GM19468 (cell line): ENCODE measurements around the gene IGFBP5.

Experiments used
- ATAC-seq: cut with Tn5 transposase; IDR thresholded peaks from one replicate; pipeline ENCODE4 v1.9.1; 2021; ENCODE audit warnings: mild to moderate bottlenecking, moderate library complexity, moderate number of reproducible peaks; ENCODE audit not compliant: unreplicated experiment; ENCODE audit errors: extremely low read depth

IGFBP5 gene

GRCh38 chr2:216690456-216690852 lies 4.9 kb downstream of the IGFBP5 start:
- no peak for ATAC-seq

- no peak for ATAC-seq
Measured at GRCh38 chr2:216689397-216689796, 6.0 kb downstream of the IGFBP5 start.

DNA sequence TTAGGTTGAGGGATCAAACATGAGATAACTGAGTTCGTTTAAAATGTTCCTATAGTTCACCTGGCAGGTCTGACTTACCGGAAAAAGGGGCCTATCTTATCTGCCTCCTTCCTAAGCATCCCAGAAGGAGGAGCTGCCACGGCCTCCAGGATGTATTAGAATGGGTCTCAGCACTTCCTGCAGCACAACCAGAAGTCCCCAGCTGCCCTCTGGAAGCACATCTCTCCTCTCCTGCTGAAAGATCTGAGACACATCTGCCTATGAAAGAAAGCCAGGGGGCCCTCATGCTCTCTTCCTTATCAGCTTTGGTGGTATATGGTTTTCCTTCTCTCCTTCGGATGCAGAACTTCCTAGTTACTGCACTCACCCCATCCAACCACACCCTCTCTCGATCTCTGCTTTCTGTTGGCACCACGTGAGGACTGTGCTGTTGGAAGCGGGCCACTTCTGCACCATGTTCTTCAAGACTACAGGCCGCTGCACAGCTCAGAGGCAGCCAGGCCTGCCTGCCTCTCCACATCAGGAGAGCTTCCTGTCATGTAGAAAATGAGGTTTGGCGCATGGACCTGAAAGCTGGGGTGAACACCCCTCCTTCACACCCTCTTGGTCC lies 6.5 kb downstream of the IGFBP5 start:
- ATAC-seq: no peak

DNA sequence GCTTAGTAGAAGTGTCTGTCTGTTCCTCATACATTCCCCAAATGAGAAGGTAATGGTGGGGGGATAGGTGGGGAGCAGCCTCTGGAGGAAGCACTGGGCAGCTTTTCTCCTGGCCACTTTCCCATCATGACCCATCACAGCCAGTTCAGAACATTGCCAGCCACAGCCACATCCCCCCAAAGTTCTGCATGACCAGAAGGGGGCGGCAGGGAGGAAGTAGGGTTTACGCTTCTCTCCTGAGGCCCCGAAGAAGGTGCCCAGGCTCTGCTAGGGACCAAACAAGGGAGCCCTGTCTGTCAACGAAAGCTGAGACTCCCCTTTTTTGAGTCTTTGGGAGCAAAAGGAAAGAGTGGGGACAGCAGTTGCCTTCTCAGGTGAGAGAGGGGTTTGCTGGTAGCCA lies 7.7 kb downstream of the IGFBP5 start:
- no peak for ATAC-seq

GRCh38 chr2:216687111-216687510 lies 8.2 kb downstream of the IGFBP5 start:
- no peak for ATAC-seq

GRCh38 chr2:216685327-216685875 lies 9.9 kb downstream of the IGFBP5 start:
- ATAC-seq: no peak

- no peak for ATAC-seq
Measured at GRCh38 chr2:216683846-216684245, 11.5 kb downstream of the IGFBP5 start.

DNA sequence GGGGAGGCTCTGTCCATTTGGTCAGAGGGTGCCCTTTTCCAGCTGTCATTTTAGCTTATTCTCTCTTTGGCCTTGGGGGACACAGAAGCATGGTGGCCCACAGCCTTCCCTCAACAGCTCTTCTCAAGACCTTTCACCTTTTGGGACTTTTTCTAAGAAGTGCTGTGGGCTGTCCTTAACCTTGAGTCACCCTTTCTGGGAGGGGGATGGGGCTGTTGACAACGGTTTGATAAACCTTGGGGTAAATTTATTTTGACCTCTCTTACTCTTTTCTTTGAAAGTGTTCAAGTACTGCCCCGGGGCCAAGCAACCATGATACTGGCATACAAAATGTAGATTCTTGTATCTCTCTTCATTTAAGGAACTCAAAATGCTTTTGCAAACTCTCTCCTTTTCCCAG lies 13.7 kb downstream of the IGFBP5 start:
- no peak for ATAC-seq

- no peak for ATAC-seq
Measured at GRCh38 chr2:216680951-216681629, 14.3 kb downstream of the IGFBP5 start.

DNA sequence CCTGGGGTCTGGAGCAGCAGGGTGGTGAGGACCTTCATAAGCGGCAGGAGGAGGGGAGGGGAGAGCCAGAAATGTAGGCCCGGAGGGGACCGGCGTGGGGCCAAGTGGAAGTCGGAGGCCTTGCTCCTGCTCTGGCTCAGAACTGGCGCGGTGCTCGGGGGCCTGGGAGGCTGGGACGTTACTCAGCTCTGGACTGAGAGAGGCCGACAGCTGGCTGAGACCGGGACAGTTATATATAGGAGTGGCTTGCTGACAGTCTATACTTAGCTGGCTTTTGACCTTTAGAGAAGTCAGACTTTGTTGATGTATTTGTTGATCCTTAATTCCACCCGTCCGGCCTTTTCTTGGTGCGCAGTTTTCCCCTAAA lies 15.7 kb downstream of the IGFBP5 start:
- ATAC-seq: no peak

GRCh38 chr2:216678813-216679657 lies 16.3 kb downstream of the IGFBP5 start:
- no peak for ATAC-seq

GRCh38 chr2:216678098-216678465 lies 17.3 kb downstream of the IGFBP5 start:
- no peak for ATAC-seq

DNA sequence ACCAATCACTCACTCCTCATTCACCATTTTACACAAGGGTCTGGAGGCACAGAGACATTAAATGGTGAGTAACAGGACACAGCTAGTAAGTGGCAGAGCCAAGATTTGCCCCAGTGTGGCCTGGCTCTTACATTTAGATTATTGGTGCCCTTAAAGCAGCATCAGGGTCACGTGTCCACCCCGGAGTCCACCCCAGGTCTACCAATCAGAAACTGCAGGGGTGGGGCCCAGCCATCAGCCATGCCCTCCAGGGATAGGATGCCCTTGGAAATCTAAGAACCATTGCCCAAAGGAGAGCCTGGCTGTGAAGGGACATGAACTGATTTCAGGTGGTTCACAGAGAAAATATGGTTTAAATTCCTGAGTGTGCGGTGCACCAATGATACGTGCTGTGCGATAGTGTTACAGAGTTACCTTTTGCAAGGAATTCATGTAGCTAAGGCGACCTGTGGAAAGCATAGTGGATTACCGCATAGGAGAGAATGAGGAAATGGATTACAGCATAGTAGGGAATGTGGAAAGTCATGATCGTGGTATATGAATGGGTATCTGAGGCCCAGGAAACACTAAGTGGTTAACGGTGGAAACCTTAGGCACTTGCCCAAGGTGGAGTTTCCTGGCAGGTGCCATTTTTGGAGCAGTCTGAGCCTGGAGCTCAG lies 17.8 kb downstream of the IGFBP5 start:
- ATAC-seq: no peak

GRCh38 chr2:216676630-216677029 lies 18.7 kb downstream of the IGFBP5 start:
- ATAC-seq: no peak

DNA sequence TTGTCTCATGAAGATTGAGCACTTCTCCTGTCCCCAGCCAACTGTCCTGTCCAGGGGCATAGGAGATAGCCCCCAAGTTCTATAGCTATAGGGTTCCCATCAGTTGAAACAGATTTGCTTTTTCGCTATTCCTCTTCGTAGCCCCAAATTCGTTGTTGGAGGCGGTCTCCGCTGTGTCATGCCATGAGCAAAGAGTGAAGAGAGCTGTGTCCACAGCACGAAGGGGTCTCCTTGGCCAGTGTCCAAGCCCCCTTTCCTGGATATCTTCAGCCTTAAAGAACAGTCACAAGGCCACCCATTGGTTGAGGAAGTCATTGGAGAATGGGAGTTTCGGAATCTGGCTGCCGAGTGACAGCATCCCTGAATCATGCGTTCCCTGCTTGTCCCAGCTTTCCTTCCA lies 21.0 kb downstream of the IGFBP5 start:
- no peak for ATAC-seq

- ATAC-seq: no peak
Measured at GRCh38 chr2:216673609-216674008, 21.7 kb downstream of the IGFBP5 start.

- no peak for ATAC-seq
Measured at GRCh38 chr2:216673021-216673420, 22.3 kb downstream of the IGFBP5 start.

DNA sequence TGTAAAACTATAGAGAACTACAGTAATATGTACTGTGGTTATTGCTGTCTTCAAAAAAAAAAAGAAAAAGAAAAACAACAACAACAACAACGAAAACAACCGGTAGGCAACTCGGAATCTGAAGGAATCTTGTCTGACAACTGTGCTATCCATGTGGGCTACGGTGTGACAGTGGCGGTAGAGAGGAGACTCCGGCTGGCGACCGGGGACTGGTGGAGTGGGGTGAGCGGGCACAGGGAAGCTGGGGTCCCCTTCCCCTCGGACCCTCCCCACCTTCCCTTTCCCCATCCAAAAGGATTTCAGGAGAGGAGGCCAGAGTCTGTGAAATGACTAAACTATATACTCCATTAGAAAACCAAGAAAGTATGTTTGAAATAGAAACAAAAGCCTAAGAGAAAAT lies 22.9 kb downstream of the IGFBP5 start:
- ATAC-seq: no peak

DNA sequence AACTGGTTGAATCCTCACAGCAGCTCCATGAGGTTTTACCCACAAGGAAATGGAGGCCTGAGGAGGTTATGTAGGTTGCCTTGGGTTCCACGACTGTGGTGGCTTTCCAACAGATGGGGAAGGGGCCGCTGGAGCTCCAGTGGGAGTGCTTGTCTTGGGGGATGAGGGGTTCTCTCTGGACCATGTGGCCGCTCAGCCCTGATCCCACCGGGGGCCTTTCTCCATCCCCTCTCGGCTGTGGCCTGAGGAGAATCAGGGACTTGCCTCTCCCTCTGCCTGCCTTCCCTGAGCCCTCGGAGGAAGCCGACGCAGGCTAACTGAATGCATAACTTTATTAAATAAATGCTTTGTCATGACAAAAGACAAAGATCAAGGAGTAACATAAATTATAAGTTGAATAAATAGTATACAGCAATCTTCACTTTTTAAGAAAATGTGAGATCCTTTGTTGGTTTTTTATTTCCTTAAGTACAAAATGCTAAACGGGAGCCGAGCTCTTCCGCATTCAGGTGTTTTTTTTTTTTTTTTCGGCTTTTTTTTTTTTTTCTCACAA lies 23.5 kb downstream of the IGFBP5 start:
- ATAC-seq: no peak

GRCh38 chr2:216671081-216671411 lies 24.3 kb downstream of the IGFBP5 start:
- ATAC-seq: no peak
